Activated B cell treated with CpG ODN at 0.5 μM for 24 hours (primary cell): Measurements from ENCODE around the gene PHAF1. TPM values are rescaled to one million over a fixed set of nuclear protein-coding genes. Genes with fewer than 3 reads are reported as not detected.

ENCODE experiments used
- ATAC-seq: fragments of 200-7000 bp; cut with Tn5 transposase; one replicate; pipeline ENCODE4 v1.10.0; 2021; ENCODE audit warnings: low read depth, mild to moderate bottlenecking, moderate library complexity
- CTCF ChIA-PET: fragments of 350-600 bp; sonication (Branson Sonifier 250); formaldehyde crosslinking; loops from one replicate; lab custom pipeline; 2021; ENCODE audit warnings: antibody characterized with exemption; lab: Charles Lee
- POLR2A ChIA-PET: fragments of 350-600 bp; sonication (Branson Sonifier 250); formaldehyde crosslinking; loops from one replicate; lab custom pipeline; 2021; ENCODE audit warnings: antibody characterized with exemption; lab: Charles Lee
- DNase-seq: peaks from one replicate; pipeline ENCODE4 v3.0.0; 2022
- H3K27ac Mint-ChIP-seq: one replicate; pipeline ENCODE4 v1.8.0; 2020; ENCODE audit warnings: mixed read lengths
- H3K27me3 Mint-ChIP-seq: one replicate; pipeline ENCODE4 v1.8.0; 2021; ENCODE audit warnings: mixed read lengths
- H3K36me3 Mint-ChIP-seq: one replicate; pipeline ENCODE4 v1.8.0; 2021; ENCODE audit warnings: low read depth, mixed read lengths
- H3K4me1 Mint-ChIP-seq: one replicate; pipeline ENCODE4 v1.8.0; 2021; ENCODE audit warnings: mixed read lengths
- H3K4me3 Mint-ChIP-seq: one replicate; pipeline ENCODE4 v1.8.0; 2020; ENCODE audit warnings: mild to moderate bottlenecking, mixed read lengths
- H3K9me3 Mint-ChIP-seq: one replicate; pipeline ENCODE4 v1.8.0; 2020; ENCODE audit warnings: mixed read lengths
- CTCF ChIP-seq: fragments of 200-600 bp; IDR thresholded peaks from one replicate; pipeline ENCODE4 v1.8.0; 2022; ENCODE audit warnings: antibody characterized with exemption, mild to moderate bottlenecking
- intact Hi-C: fragments of 100-400 bp; cut with micrococcal nuclease; formaldehyde crosslinking; loops from one replicate; pipeline ENCODE4 v1.15.1; 2024
- total RNA-seq: library from RNA; stranded (reverse); gene quantifications from 2 replicates; pipeline ENCODE4 v1.2.3, GENCODE V29; 2022

Gene PHAF1
- total RNA-seq, 1 donor from 2014 or later = 16.9 TPM

- CTCF ChIA-PET = interaction anchor here (1.3 to 1.9 kb wide), 2 partner anchors 7 to 20 kb away, joined by 4 to 10 read pairs; no protein-coding TSS in a partner anchor
- intact Hi-C loops = no loop called here
- Mint-ChIP-seq H3K27me3 (peaks cover 35% of the 10 kb centered on the region), H3K9me3 (no peaks in the 10 kb centered on the region), H3K27ac (no peak overlapping the region), H3K4me1 (peaks cover 18% of the 10 kb centered on the region), H3K4me3 (peak overlapping the region; percentile 72), H3K36me3 (no peaks in the 10 kb centered on the region)
- ATAC-seq = peak; percentile 51
- POLR2A ChIA-PET = interaction anchor here (0.7 to 0.9 kb wide), 2 partner anchors 8 to 209 kb away, joined by 3 to 7 read pairs; no protein-coding TSS in a partner anchor
- DNase-seq = no peak
- TF ChIP-seq CTCF = no peak
Observed at GRCh38 chr16:67177743-67178699, 68.3 kb downstream of the PHAF1 start.

- Mint-ChIP-seq H3K4me3 (no peak overlapping the region), H3K27ac (no peak overlapping the region), H3K9me3 (no peaks in the 10 kb centered on the region), H3K36me3 (no peaks in the 10 kb centered on the region), H3K27me3 (peaks cover 24% of the 10 kb centered on the region), H3K4me1 (peaks cover 6% of the 10 kb centered on the region)
- no peak for DNase-seq
- intact Hi-C loops = no loop called here
- ChIA-PET POLR2A (no interaction called here), CTCF (no interaction called here)
- no peak for ATAC-seq
- no peak for TF ChIP-seq CTCF
Observed at GRCh38 chr16:67179421-67180080, 69.8 kb downstream of the PHAF1 start.

- no peaks in the 10 kb centered on the region for H3K9me3 Mint-ChIP-seq
- ATAC-seq (no peak), DNase-seq (no peak)
- no peak overlapping the region for H3K4me3 Mint-ChIP-seq
- ChIA-PET CTCF (no interaction called here), POLR2A (no interaction called here)
- peaks cover 11% of the 10 kb centered on the region for H3K4me1 Mint-ChIP-seq
- H3K36me3 Mint-ChIP-seq = no peaks in the 10 kb centered on the region
- TF ChIP-seq CTCF = no peak
- no peak overlapping the region for H3K27ac Mint-ChIP-seq
- peaks cover 24% of the 10 kb centered on the region for H3K27me3 Mint-ChIP-seq
- intact Hi-C loops = no loop called here
Observed at GRCh38 chr16:67180166-67180565, 70.4 kb downstream of the PHAF1 start.

- no peak overlapping the region for H3K27ac Mint-ChIP-seq
- H3K36me3 Mint-ChIP-seq = no peaks in the 10 kb centered on the region
- intact Hi-C loops = no loop called here
- H3K4me3 Mint-ChIP-seq = no peak overlapping the region
- H3K4me1 Mint-ChIP-seq = peaks cover 18% of the 10 kb centered on the region
- no peak for TF ChIP-seq CTCF
- H3K27me3 Mint-ChIP-seq = peaks cover 24% of the 10 kb centered on the region
- H3K9me3 Mint-ChIP-seq = no peaks in the 10 kb centered on the region
- DNase-seq = no peak
- POLR2A ChIA-PET = interaction anchor here (0.7 to 0.9 kb wide), 2 partner anchors 16 to 23 kb away, joined by 3 to 7 read pairs; no protein-coding TSS in a partner anchor
- CTCF ChIA-PET = no interaction called here
- no peak for ATAC-seq
Observed at GRCh38 chr16:67181346-67181745, 71.6 kb downstream of the PHAF1 start.

- POLR2A ChIA-PET = interaction anchor here (0.7 to 1.8 kb wide), 2 partner anchors 17 to 19 kb away, joined by 5 to 7 read pairs; no protein-coding TSS in a partner anchor
- intact Hi-C loops = loop anchor here (2.0 kb wide), 1 partner anchor 45 kb away; the partner anchor contains the start of gene TMEM208
- Mint-ChIP-seq H3K36me3 (no peaks in the 10 kb centered on the region), H3K27me3 (peaks cover 18% of the 10 kb centered on the region), H3K4me1 (peaks cover 18% of the 10 kb centered on the region), H3K4me3 (no peak overlapping the region), H3K27ac (no peak overlapping the region), H3K9me3 (no peaks in the 10 kb centered on the region)
- TF ChIP-seq CTCF = no peak
- no peak for DNase-seq
- no peak for ATAC-seq
- CTCF ChIA-PET = no interaction called here
Observed at GRCh38 chr16:67182288-67182687, 72.5 kb downstream of the PHAF1 start.
